GM19043 (cell line): Measurements from ENCODE around the gene HBM.
"Not testable (repeated sequence)": the region's sequence is repeated elsewhere in the genome, so short reads cannot be mapped to it uniquely, and the experiment has no call there.

Experiments
- ATAC-seq: cut with Tn5 transposase; IDR thresholded peaks from one replicate; pipeline ENCODE4 v1.9.1; 2021; ENCODE audit warnings: low read depth; ENCODE audit not compliant: unreplicated experiment

HBM gene

GRCh38 chr16:167122-167690 is 1.4 kb downstream of the HBM start:
- ATAC-seq = no peak

- ATAC-seq = no peak
Measured at GRCh38 chr16:168424-168823, 2.6 kb downstream of the HBM start.

- ATAC-seq = no peak
Measured at GRCh38 chr16:169014-169413, 3.2 kb downstream of the HBM start.

GRCh38 chr16:170088-170507 is 4.3 kb downstream of the HBM start:
- ATAC-seq = not testable (repeated sequence)

- no peak for ATAC-seq
Measured at GRCh38 chr16:170788-171187, 5.0 kb downstream of the HBM start.

- not testable (repeated sequence) for ATAC-seq
Measured at GRCh38 chr16:172374-172941, 6.7 kb downstream of the HBM start, which contains the start of gene HBA2. HBA2 (plus strand) TSS chr16:172876; CDS start chr16:172913, 37 bp downstream.

GRCh38 chr16:173211-173854 is 7.6 kb downstream of the HBM start:
- ATAC-seq = not testable (repeated sequence)

GRCh38 chr16:173928-174769 is 8.4 kb downstream of the HBM start:
- not testable (repeated sequence) for ATAC-seq

- ATAC-seq = no peak
Measured at GRCh38 chr16:175011-175949, 9.5 kb downstream of the HBM start.

GRCh38 chr16:176006-176405 is 10.2 kb downstream of the HBM start:
- not testable (repeated sequence) for ATAC-seq

GRCh38 chr16:176477-177382 is 11.0 kb downstream of the HBM start, which contains the start of gene HBA1:
HBA1 (plus strand) TSS chr16:176680; CDS start chr16:176717, 37 bp downstream.
- not testable (repeated sequence) for ATAC-seq

GRCh38 chr16:177394-177822 is 11.6 kb downstream of the HBM start:
- ATAC-seq = no peak

- no peak for ATAC-seq
Measured at GRCh38 chr16:177981-178667, 12.3 kb downstream of the HBM start.

- no peak for ATAC-seq
Measured at GRCh38 chr16:178668-179015, 12.9 kb downstream of the HBM start.

GRCh38 chr16:179211-180092 is 13.7 kb downstream of the HBM start:
- ATAC-seq = no peak

- no peak for ATAC-seq
Measured at GRCh38 chr16:180101-180675, 14.4 kb downstream of the HBM start, which contains the start of gene HBQ1. HBQ1 (plus strand) TSS chr16:180459; CDS start chr16:180487, 28 bp downstream.
